BLaER1 treated with 17β-estradiol and CSF1 and Interleukin-3, amounts not matched to agents 10 nM and 100 nM (cell line): ENCODE data around the gene MRPS24.

Experiments used
- H3K27ac ChIP-seq, 11 experiments: shearing (Covaris generic); formaldehyde crosslinking; 2 replicates each; pipeline ENCODE4 v1.8.1; 2022
- H3K27me3 ChIP-seq, 11 experiments: shearing (Covaris generic); formaldehyde crosslinking; 2 replicates each; pipeline ENCODE4 v1.8.1; 2022
- H3K36me3 ChIP-seq, 11 experiments: shearing (Covaris generic); formaldehyde crosslinking; 2 replicates each; pipeline ENCODE4 v1.8.1; 2022
- H3K4me1 ChIP-seq, 10 experiments: shearing (Covaris generic); formaldehyde crosslinking; 2 replicates each; pipeline ENCODE4 v1.8.1; 2022
- H3K4me2 ChIP-seq, 11 experiments: shearing (Covaris generic); formaldehyde crosslinking; 2 replicates each; pipeline ENCODE4 v1.8.1; 2022
- H3K4me3 ChIP-seq, 10 experiments: shearing (Covaris generic); formaldehyde crosslinking; 2 replicates each; pipeline ENCODE4 v1.8.1; 2022
- H3K9ac ChIP-seq, 11 experiments: shearing (Covaris generic); formaldehyde crosslinking; 2 replicates each; pipeline ENCODE4 v1.8.1; 2022
- H3K9me3 ChIP-seq, 11 experiments: shearing (Covaris generic); formaldehyde crosslinking; replicated peaks in 1 of 11; 2 replicates each; pipeline ENCODE4 v1.8.1; 2022
- H4K20me1 ChIP-seq, 11 experiments: shearing (Covaris generic); formaldehyde crosslinking; 2 replicates each; pipeline ENCODE4 v1.8.1; 2022
- Cebpa-rat ChIP-seq, 11 experiments: shearing (Covaris generic); IDR thresholded peaks; 2 replicates each; pipeline ENCODE4 v1.8.1; 2022

MRPS24 gene

GRCh38 chr7:43856996-43857395, 12.3 kb downstream of the MRPS24 start:
- Histone ChIP-seq H3K27me3 (peaks cover 0 to 22% (median 10%) of the 10 kb centered on the region in 11 experiments; a peak in 15 of 22 replicates), H3K4me1 (no peaks in the 10 kb centered on the region), H3K9me3 (peaks cover 22 to 36% (median 29%) of the 10 kb centered on the region in 11 experiments), H4K20me1 (no peaks in the 10 kb centered on the region), H3K4me3 (no peak overlapping the region), H3K36me3 (no peaks in the 10 kb centered on the region), H3K4me2 (no peak overlapping the region), H3K27ac (no peak overlapping the region), H3K9ac (no peak overlapping the region)
- no peak for TF ChIP-seq Cebpa-rat (IDR thresholded peaks at IDR 0.05)

DNA sequence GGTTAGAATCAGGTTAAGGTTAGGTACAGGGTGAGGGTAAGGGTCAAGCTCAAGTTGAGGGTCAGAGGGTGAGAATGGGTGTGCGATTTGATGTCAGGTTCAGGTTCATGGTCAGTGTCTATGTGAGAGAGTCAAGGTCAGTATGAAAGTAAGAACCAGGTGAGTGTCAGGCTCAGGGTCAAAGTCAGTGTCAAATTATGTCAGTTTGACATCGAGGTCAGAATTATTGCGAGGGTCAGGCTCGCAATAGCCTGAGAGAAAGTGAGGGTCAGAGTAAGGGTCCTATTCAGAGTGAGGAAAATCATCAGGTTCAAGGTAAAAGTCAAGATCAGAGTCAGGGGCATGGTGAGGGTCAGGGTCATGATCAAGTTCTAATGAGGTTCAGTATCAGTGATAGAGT, 13.0 kb downstream of the MRPS24 start:
- no peak overlapping the region for H3K4me3 ChIP-seq
- peaks cover 0 to 28% (median 16%) of the 10 kb centered on the region in 11 experiments; a peak in 16 of 22 replicates for H3K27me3 ChIP-seq
- no peak overlapping the region for H3K9ac ChIP-seq
- no peaks in the 10 kb centered on the region for H4K20me1 ChIP-seq
- H3K4me2 ChIP-seq, result no peak overlapping the region
- no peaks in the 10 kb centered on the region for H3K4me1 ChIP-seq
- no peak for TF ChIP-seq Cebpa-rat (IDR thresholded peaks at IDR 0.05)
- H3K9me3 ChIP-seq, result peaks cover 29 to 43% (median 36%) of the 10 kb centered on the region in 11 experiments
- H3K36me3 ChIP-seq, result no peaks in the 10 kb centered on the region
- no peak overlapping the region for H3K27ac ChIP-seq

DNA sequence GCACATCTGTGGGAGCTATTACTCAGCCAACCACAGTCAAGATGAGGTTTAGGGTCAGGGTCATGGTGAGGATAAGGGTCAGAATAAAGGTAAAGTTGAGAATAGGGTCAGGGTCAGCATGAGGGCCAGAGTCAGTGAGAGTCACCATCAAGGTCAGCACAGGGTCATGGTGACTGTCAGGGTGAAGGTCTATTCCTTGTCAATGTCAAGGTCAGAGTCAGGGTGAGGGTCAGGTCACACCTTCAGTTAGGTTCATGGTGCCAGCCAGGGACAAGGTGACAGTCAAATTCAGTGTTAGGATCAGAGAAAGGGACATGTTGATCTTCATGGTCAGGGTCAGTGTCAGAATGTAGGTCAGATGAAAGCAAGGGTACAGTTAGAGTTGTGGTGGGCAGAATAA, 14.1 kb downstream of the MRPS24 start:
- H3K4me3 ChIP-seq, result no peak overlapping the region
- peaks cover 4 to 8% (median 6%) of the 10 kb centered on the region in 10 experiments; a peak in 18 of 20 replicates for H3K4me1 ChIP-seq
- no peak overlapping the region for H3K4me2 ChIP-seq
- H3K9ac ChIP-seq, result no peak overlapping the region
- H3K36me3 ChIP-seq, result no peaks in the 10 kb centered on the region
- peaks cover 28 to 40% (median 35%) of the 10 kb centered on the region in 11 experiments for H3K9me3 ChIP-seq
- TF ChIP-seq Cebpa-rat (IDR thresholded peaks at IDR 0.05), result no peak
- H3K27me3 ChIP-seq, result peaks cover 0 to 32% (median 23%) of the 10 kb centered on the region in 11 experiments; a peak in 16 of 22 replicates
- H4K20me1 ChIP-seq, result no peaks in the 10 kb centered on the region
- no peak overlapping the region for H3K27ac ChIP-seq

- Histone ChIP-seq H4K20me1 (no peaks in the 10 kb centered on the region), H3K4me1 (peaks cover 7 to 13% (median 11%) of the 10 kb centered on the region in 10 experiments; a peak in 19 of 20 replicates), H3K27me3 (peaks cover 0 to 54% (median 23%) of the 10 kb centered on the region in 11 experiments; a peak in 16 of 22 replicates), H3K4me2 (no peak overlapping the region), H3K9me3 (peaks cover 11 to 20% (median 13%) of the 10 kb centered on the region in 11 experiments), H3K27ac (no peak overlapping the region), H3K4me3 (no peak overlapping the region), H3K9ac (no peak overlapping the region), H3K36me3 (no peaks in the 10 kb centered on the region)
- no peak for TF ChIP-seq Cebpa-rat (IDR thresholded peaks at IDR 0.05)
Observed at GRCh38 chr7:43851805-43852204, 17.5 kb downstream of the MRPS24 start.

- H3K4me2 ChIP-seq, result peak overlapping the region; percentile 17 to 59 (median 31); a peak in 17 of 22 replicates
- peaks cover 7 to 13% (median 11%) of the 10 kb centered on the region in 10 experiments; a peak in 19 of 20 replicates for H3K4me1 ChIP-seq
- H3K4me3 ChIP-seq, result no peak overlapping the region
- no peak for TF ChIP-seq Cebpa-rat (IDR thresholded peaks at IDR 0.05)
- H3K9ac ChIP-seq, result no peak overlapping the region
- peaks cover 0 to 61% (median 23%) of the 10 kb centered on the region in 11 experiments; a peak in 16 of 22 replicates for H3K27me3 ChIP-seq
- no peaks in the 10 kb centered on the region for H3K36me3 ChIP-seq
- H3K9me3 ChIP-seq, result peaks cover 11 to 20% (median 13%) of the 10 kb centered on the region in 11 experiments
- H3K27ac ChIP-seq, result no peak overlapping the region
- H4K20me1 ChIP-seq, result no peaks in the 10 kb centered on the region; a peak in 1 of 22 replicates
Observed at GRCh38 chr7:43850348-43851116, 18.8 kb downstream of the MRPS24 start.

GRCh38 chr7:43849047-43849446, 20.3 kb downstream of the MRPS24 start:
- no peaks in the 10 kb centered on the region; a peak in 1 of 22 replicates for H4K20me1 ChIP-seq
- H3K9me3 ChIP-seq, result peaks cover 11 to 20% (median 13%) of the 10 kb centered on the region in 11 experiments
- peaks cover 7 to 13% (median 11%) of the 10 kb centered on the region in 10 experiments; a peak in 19 of 20 replicates for H3K4me1 ChIP-seq
- H3K27me3 ChIP-seq, result peaks cover 0 to 68% (median 23%) of the 10 kb centered on the region in 11 experiments; a peak in 16 of 22 replicates
- no peak overlapping the region for H3K27ac ChIP-seq
- H3K36me3 ChIP-seq, result no peaks in the 10 kb centered on the region
- H3K4me2 ChIP-seq, result no peak overlapping the region
- H3K4me3 ChIP-seq, result no peak overlapping the region
- no peak overlapping the region for H3K9ac ChIP-seq
- no peak for TF ChIP-seq Cebpa-rat (IDR thresholded peaks at IDR 0.05)

GRCh38 chr7:43847496-43847895, 21.8 kb downstream of the MRPS24 start:
- H3K9me3 ChIP-seq, result peaks cover 11 to 17% (median 13%) of the 10 kb centered on the region in 11 experiments
- TF ChIP-seq Cebpa-rat (IDR thresholded peaks at IDR 0.05), result no peak
- H3K9ac ChIP-seq, result no peak overlapping the region
- peaks cover 0 to 55% (median 20%) of the 10 kb centered on the region in 11 experiments; a peak in 16 of 22 replicates for H3K27me3 ChIP-seq
- H4K20me1 ChIP-seq, result no peaks in the 10 kb centered on the region; a peak in 1 of 22 replicates
- no peak overlapping the region for H3K4me3 ChIP-seq
- H3K4me2 ChIP-seq, result no peak overlapping the region
- H3K36me3 ChIP-seq, result no peaks in the 10 kb centered on the region
- H3K27ac ChIP-seq, result no peak overlapping the region
- peaks cover 7 to 13% (median 11%) of the 10 kb centered on the region in 10 experiments; a peak in 19 of 20 replicates for H3K4me1 ChIP-seq

DNA sequence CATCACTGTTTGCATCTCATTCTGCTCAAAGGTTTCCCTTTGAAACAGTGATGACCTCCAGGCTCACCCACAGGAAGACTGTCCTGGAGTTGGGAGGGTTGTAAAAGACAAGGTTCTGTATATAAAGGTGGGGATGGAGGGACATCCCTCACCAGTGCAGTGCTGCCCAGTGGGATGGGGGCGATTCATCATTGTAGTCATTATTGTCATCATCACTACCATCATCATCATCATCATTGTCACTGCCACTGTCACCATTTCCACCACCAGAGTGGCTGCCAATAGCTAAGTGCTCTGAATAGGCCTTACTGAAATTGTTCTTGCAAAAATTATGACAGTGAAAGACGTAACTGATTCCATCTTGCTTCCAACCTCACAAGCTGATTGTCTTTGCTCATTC, 24.7 kb downstream of the MRPS24 start:
- H4K20me1 ChIP-seq, result no peaks in the 10 kb centered on the region; a peak in 1 of 22 replicates
- H3K27me3 ChIP-seq, result peaks cover 0 to 36% (median 7%) of the 10 kb centered on the region in 11 experiments; a peak in 9 of 22 replicates
- no peaks in the 10 kb centered on the region for H3K36me3 ChIP-seq
- no peaks in the 10 kb centered on the region for H3K9me3 ChIP-seq
- TF ChIP-seq Cebpa-rat (IDR thresholded peaks at IDR 0.05), result no peak
- no peak overlapping the region for H3K4me3 ChIP-seq
- no peak overlapping the region for H3K4me2 ChIP-seq
- no peak overlapping the region for H3K9ac ChIP-seq
- peaks cover 0 to under 1% (median 0%) of the 10 kb centered on the region in 10 experiments; a peak in 1 of 20 replicates for H3K4me1 ChIP-seq
- no peak overlapping the region for H3K27ac ChIP-seq

GRCh38 chr7:43844257-43844656, 25.1 kb downstream of the MRPS24 start:
- Histone ChIP-seq H3K9ac (no peak overlapping the region), H3K27ac (no peak overlapping the region), H3K4me1 (no peaks in the 10 kb centered on the region), H3K4me2 (no peak overlapping the region), H3K27me3 (peaks cover 0 to 32% (median 5%) of the 10 kb centered on the region in 11 experiments; a peak in 9 of 22 replicates), H3K4me3 (no peak overlapping the region), H3K36me3 (no peaks in the 10 kb centered on the region), H3K9me3 (no peaks in the 10 kb centered on the region), H4K20me1 (no peaks in the 10 kb centered on the region; a peak in 1 of 22 replicates)
- TF ChIP-seq Cebpa-rat (IDR thresholded peaks at IDR 0.05), result no peak
